Erythroblast (primary cell): Measurements from ENCODE around the gene CRYBG1.

Experiments
- GATA1 ChIP-seq: IDR thresholded peaks from 2 replicates; pipeline ENCODE4 v1.6.1; 2011; ENCODE audit warnings: low read depth, mild to moderate bottlenecking, control low read depth, low read length, moderate library complexity
- POLR2A ChIP-seq: IDR thresholded peaks from 2 replicates; pipeline ENCODE4 v1.6.1; 2011; ENCODE audit warnings: mild to moderate bottlenecking, low read length

DNA sequence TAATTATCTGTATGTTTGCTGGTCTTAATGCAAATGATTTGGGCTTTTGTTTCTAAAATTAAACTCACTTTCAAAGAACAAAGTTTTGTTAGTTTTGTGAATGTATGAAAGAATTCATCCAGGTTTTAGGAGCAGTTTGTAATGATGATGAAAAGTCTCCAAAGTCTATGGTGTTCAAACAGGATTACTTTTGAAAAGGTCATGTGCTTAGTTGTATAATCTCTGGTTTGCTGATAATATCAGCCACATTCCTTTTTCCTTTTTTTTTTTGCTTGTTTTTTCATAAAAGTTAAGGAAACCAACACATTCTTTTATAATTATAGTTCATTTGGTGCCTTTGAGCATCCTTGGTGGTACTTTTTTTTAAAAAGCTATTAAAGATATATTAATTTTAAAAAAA, 179.9 kb downstream of the CRYBG1 start:
- TF ChIP-seq POLR2A (no peak), GATA1 (no peak)
